ENCODE results near the gene GSN. TPM values are rescaled to one million over a fixed set of nuclear protein-coding genes. Genes with fewer than 3 reads are reported as not detected.

Gene GSN
- total and polyA plus RNA-seq, 2 of the 13 experiments (the other 11 are each of a cell fraction or from before 2014, with no cell fraction given) = 294 to 307 TPM

- TF ChIP-seq NFAT5 (CRISPR knock-in tag; IDR thresholded peaks at IDR 0.05) (no peak), ZNF672 (CRISPR knock-in tag; IDR thresholded peaks at IDR 0.05) (no peak), THAP11 (CRISPR knock-in tag; IDR thresholded peaks at IDR 0.05) (peak; percentile 30; the same call in 1 of the 2 replicates), TCF12 (IDR thresholded peaks at IDR 0.05) (no peak), TCF12 (CRISPR knock-in tag; IDR thresholded peaks at IDR 0.05) (no peak), ZNF253 (CRISPR knock-in tag; IDR thresholded peaks at IDR 0.05; ENCODE audit: borderline replicate concordance) (no peak), NONO (IDR thresholded peaks at IDR 0.05) (no peak), NONO (CRISPR knock-in tag; conservative IDR thresholded peaks at IDR 0.05) (no peak), CTCF (CRISPR knock-in tag; IDR thresholded peaks at IDR 0.05) (peak; percentile 68), ELF1 (CRISPR knock-in tag; IDR thresholded peaks at IDR 0.05) (no peak), ZNF784 (CRISPR knock-in tag; IDR thresholded peaks at IDR 0.05; ENCODE audit: borderline replicate concordance) (no peak), TFE3 (CRISPR knock-in tag; IDR thresholded peaks at IDR 0.05) (peak; percentile 21; the same call in 1 of the 2 replicates), ZNF280B (CRISPR knock-in tag; IDR thresholded peaks at IDR 0.05; ENCODE audit: borderline replicate concordance) (peak; percentile 43; the same call in 1 of the 2 replicates), POLR2AphosphoS5 (IDR thresholded peaks at IDR 0.05; ENCODE audit: low read depth, low read length) (no peak), ATF1 (CRISPR knock-in tag; IDR thresholded peaks at IDR 0.05) (no peak), RARA (CRISPR knock-in tag; IDR thresholded peaks at IDR 0.05) (peak; percentile 60)
Measured at GRCh38 chr9:121286973-121287741, 19.2 kb downstream of the GSN start (continued).

Measured in HepG2 (cell line).